OCI-LY1 (cell line): ENCODE data around the gene ROBO1.

ENCODE experiments used
- EZH2 ChIP-seq: fragments of 200-600 bp; sonication (generic), shearing (Covaris generic); IDR thresholded peaks from 2 replicates; pipeline ENCODE4 v1.8.0; 2017; ENCODE audit warnings: borderline replicate concordance, mixed run types, mild to moderate bottlenecking, antibody characterized with exemption, low read length, moderate library complexity, mixed read lengths
- TF ChIP-seq, protein P1 (sequence below): fragments of 200-600 bp; sonication (generic), shearing (Covaris generic); IDR thresholded peaks from 2 replicates; pipeline ENCODE4 v1.5.1; 2017; ENCODE audit warnings: mild to moderate bottlenecking, antibody characterized with exemption, low read length, moderate library complexity, mixed read lengths

DNA sequence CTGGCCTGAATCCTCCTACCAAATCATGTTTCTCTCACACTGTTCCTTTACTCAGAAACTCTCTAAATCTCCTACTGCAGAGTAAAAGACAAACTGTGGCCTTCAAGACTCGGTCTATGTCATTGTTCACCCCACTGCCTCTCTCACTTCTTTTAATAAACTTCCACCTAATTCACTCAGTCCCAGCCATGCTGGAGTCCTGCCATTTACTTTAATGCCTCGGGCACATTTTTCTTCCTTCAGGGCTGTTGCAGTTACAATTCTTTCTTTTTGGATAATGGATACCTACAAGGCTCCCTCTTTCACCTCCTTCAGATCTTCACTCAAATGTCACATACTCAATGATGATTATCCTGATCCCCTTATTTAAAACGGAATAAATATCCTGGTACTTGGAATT is 955.6 kb downstream of the ROBO1 start:
- TF ChIP-seq, protein P1, sequence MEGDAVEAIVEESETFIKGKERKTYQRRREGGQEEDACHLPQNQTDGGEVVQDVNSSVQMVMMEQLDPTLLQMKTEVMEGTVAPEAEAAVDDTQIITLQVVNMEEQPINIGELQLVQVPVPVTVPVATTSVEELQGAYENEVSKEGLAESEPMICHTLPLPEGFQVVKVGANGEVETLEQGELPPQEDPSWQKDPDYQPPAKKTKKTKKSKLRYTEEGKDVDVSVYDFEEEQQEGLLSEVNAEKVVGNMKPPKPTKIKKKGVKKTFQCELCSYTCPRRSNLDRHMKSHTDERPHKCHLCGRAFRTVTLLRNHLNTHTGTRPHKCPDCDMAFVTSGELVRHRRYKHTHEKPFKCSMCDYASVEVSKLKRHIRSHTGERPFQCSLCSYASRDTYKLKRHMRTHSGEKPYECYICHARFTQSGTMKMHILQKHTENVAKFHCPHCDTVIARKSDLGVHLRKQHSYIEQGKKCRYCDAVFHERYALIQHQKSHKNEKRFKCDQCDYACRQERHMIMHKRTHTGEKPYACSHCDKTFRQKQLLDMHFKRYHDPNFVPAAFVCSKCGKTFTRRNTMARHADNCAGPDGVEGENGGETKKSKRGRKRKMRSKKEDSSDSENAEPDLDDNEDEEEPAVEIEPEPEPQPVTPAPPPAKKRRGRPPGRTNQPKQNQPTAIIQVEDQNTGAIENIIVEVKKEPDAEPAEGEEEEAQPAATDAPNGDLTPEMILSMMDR = no peak
- TF ChIP-seq EZH2 = no peak
